ENCODE data around the gene DGKH. TPM values are rescaled to one million over a fixed set of nuclear protein-coding genes. Genes with fewer than 3 reads are reported as not detected.

DGKH gene
- total RNA-seq, 2 donors from 2014 or later = 7.4 to 21.1 TPM

- DNase-seq (ENCODE audit: low spot score) (no peak), ATAC-seq (no peak)
- no peaks in the 10 kb centered on the region for H3K36me3 Mint-ChIP-seq
- peaks cover 4 to 7% of the 10 kb centered on the region in 2 donors for H3K4me1 Mint-ChIP-seq (ENCODE audit: low read depth in 2 of 2)
- no peak overlapping the region for H3K4me3 Mint-ChIP-seq
- no peaks in the 10 kb centered on the region for H3K9me3 Mint-ChIP-seq
- H3K27me3 Mint-ChIP-seq = peaks cover 5 to 9% of the 10 kb centered on the region in 2 donors
- H3K27ac Mint-ChIP-seq = no peak overlapping the region
These were observed 53.6 kb downstream of the DGKH start for GRCh38 chr13:42101821-42102585.

- Mint-ChIP-seq H3K9me3 (no peaks in the 10 kb centered on the region), H3K27ac (no peak overlapping the region), H3K4me1 (ENCODE audit: low read depth in 2 of 2) (peaks cover 4 to 7% of the 10 kb centered on the region in 2 donors), H3K4me3 (no peak overlapping the region), H3K27me3 (peaks cover 0 to 5% of the 10 kb centered on the region in 2 donors), H3K36me3 (no peaks in the 10 kb centered on the region)
- ATAC-seq = no peak
- no peak for DNase-seq (ENCODE audit: low spot score)
These were observed 54.8 kb downstream of the DGKH start for GRCh38 chr13:42102961-42103865.

GRCh38 chr13:42106998-42107397 is 58.5 kb downstream of the DGKH start:
- Mint-ChIP-seq H3K27ac (peak overlapping the region in 1 of 2 donors; percentile 17), H3K4me1 (ENCODE audit: low read depth in 2 of 2) (peaks cover 4 to 8% of the 10 kb centered on the region in 2 donors), H3K9me3 (no peaks in the 10 kb centered on the region), H3K4me3 (no peak overlapping the region), H3K36me3 (no peaks in the 10 kb centered on the region), H3K27me3 (peaks cover 0 to 2% of the 10 kb centered on the region in 2 donors)
- ATAC-seq (peak in 1 of 2 donors; percentile 36), DNase-seq (ENCODE audit: low spot score) (no peak)

GRCh38 chr13:42107421-42107820 is 59.0 kb downstream of the DGKH start:
- Mint-ChIP-seq H3K4me1 (ENCODE audit: low read depth in 2 of 2) (peaks cover 4 to 8% of the 10 kb centered on the region in 2 donors), H3K27ac (peak overlapping the region in 1 of 2 donors; percentile 17), H3K4me3 (no peak overlapping the region), H3K36me3 (no peaks in the 10 kb centered on the region), H3K27me3 (peaks cover 0 to 2% of the 10 kb centered on the region in 2 donors), H3K9me3 (no peaks in the 10 kb centered on the region)
- ATAC-seq (no peak), DNase-seq (ENCODE audit: low spot score) (no peak)

- Mint-ChIP-seq H3K9me3 (no peaks in the 10 kb centered on the region), H3K27me3 (peaks cover 0 to 2% of the 10 kb centered on the region in 2 donors), H3K4me1 (ENCODE audit: low read depth in 2 of 2) (peaks cover 4 to 8% of the 10 kb centered on the region in 2 donors), H3K27ac (no peak overlapping the region), H3K36me3 (no peaks in the 10 kb centered on the region), H3K4me3 (no peak overlapping the region)
- ATAC-seq (no peak), DNase-seq (ENCODE audit: low spot score) (no peak)
These were observed 59.8 kb downstream of the DGKH start for GRCh38 chr13:42108217-42108616.

- Mint-ChIP-seq H3K36me3 (no peaks in the 10 kb centered on the region), H3K9me3 (no peaks in the 10 kb centered on the region), H3K27me3 (peaks cover 0 to 5% of the 10 kb centered on the region in 2 donors), H3K4me1 (ENCODE audit: low read depth in 2 of 2) (peaks cover 4 to 8% of the 10 kb centered on the region in 2 donors), H3K27ac (no peak overlapping the region), H3K4me3 (no peak overlapping the region)
- no peak for ATAC-seq
- no peak for DNase-seq (ENCODE audit: low spot score)
These were observed 61.5 kb downstream of the DGKH start for GRCh38 chr13:42109957-42110356.

- H3K27me3 Mint-ChIP-seq = peaks cover 6 to 8% of the 10 kb centered on the region in 2 donors
- no peak overlapping the region for H3K4me3 Mint-ChIP-seq
- H3K9me3 Mint-ChIP-seq = no peaks in the 10 kb centered on the region
- peak in 1 of 2 donors; percentile 52 for ATAC-seq
- peaks cover 4 to 8% of the 10 kb centered on the region in 2 donors for H3K4me1 Mint-ChIP-seq (ENCODE audit: low read depth in 2 of 2)
- no peak for DNase-seq (ENCODE audit: low spot score)
- H3K27ac Mint-ChIP-seq = no peak overlapping the region
- no peaks in the 10 kb centered on the region for H3K36me3 Mint-ChIP-seq
These were observed 62.1 kb downstream of the DGKH start for GRCh38 chr13:42110410-42111155.

- Mint-ChIP-seq H3K4me3 (no peak overlapping the region), H3K4me1 (ENCODE audit: low read depth in 2 of 2) (peaks cover 4 to 8% of the 10 kb centered on the region in 2 donors), H3K36me3 (no peaks in the 10 kb centered on the region), H3K27me3 (peaks cover 10% of the 10 kb centered on the region in 2 donors), H3K27ac (no peak overlapping the region), H3K9me3 (no peaks in the 10 kb centered on the region)
- ATAC-seq = no peak
- no peak for DNase-seq (ENCODE audit: low spot score)
These were observed 64.4 kb downstream of the DGKH start for GRCh38 chr13:42112864-42113263.

- peaks cover 10% of the 10 kb centered on the region in 2 donors for H3K27me3 Mint-ChIP-seq
- no peak overlapping the region for H3K4me3 Mint-ChIP-seq
- no peaks in the 10 kb centered on the region for H3K36me3 Mint-ChIP-seq
- no peaks in the 10 kb centered on the region for H3K9me3 Mint-ChIP-seq
- no peak for DNase-seq (ENCODE audit: low spot score)
- ATAC-seq = no peak
- no peak overlapping the region for H3K27ac Mint-ChIP-seq
- peaks cover 4 to 8% of the 10 kb centered on the region in 2 donors for H3K4me1 Mint-ChIP-seq (ENCODE audit: low read depth in 2 of 2)
These were observed 65.0 kb downstream of the DGKH start for GRCh38 chr13:42113478-42113877.

GRCh38 chr13:42114278-42114677 is 65.8 kb downstream of the DGKH start:
- no peak overlapping the region for H3K4me3 Mint-ChIP-seq
- no peaks in the 10 kb centered on the region for H3K9me3 Mint-ChIP-seq
- H3K36me3 Mint-ChIP-seq = no peaks in the 10 kb centered on the region
- no peak overlapping the region for H3K27ac Mint-ChIP-seq
- no peak for DNase-seq (ENCODE audit: low spot score)
- peaks cover 8 to 10% of the 10 kb centered on the region in 2 donors for H3K27me3 Mint-ChIP-seq
- H3K4me1 Mint-ChIP-seq (ENCODE audit: low read depth in 2 of 2) = peaks cover 4 to 8% of the 10 kb centered on the region in 2 donors
- ATAC-seq = no peak

- Mint-ChIP-seq H3K36me3 (no peaks in the 10 kb centered on the region), H3K4me3 (no peak overlapping the region), H3K27me3 (peaks cover 8 to 10% of the 10 kb centered on the region in 2 donors), H3K9me3 (no peaks in the 10 kb centered on the region), H3K27ac (no peak overlapping the region), H3K4me1 (ENCODE audit: low read depth in 2 of 2) (peaks cover 4 to 8% of the 10 kb centered on the region in 2 donors)
- ATAC-seq (no peak), DNase-seq (ENCODE audit: low spot score) (no peak)
These were observed 66.5 kb downstream of the DGKH start for GRCh38 chr13:42114912-42115311.

GRCh38 chr13:42116225-42116624 is 67.8 kb downstream of the DGKH start:
- H3K36me3 Mint-ChIP-seq = no peaks in the 10 kb centered on the region
- H3K4me1 Mint-ChIP-seq (ENCODE audit: low read depth in 2 of 2) = no peaks in the 10 kb centered on the region
- H3K4me3 Mint-ChIP-seq = no peak overlapping the region
- H3K9me3 Mint-ChIP-seq = no peaks in the 10 kb centered on the region
- ATAC-seq (no peak), DNase-seq (ENCODE audit: low spot score) (no peak)
- no peak overlapping the region for H3K27ac Mint-ChIP-seq
- H3K27me3 Mint-ChIP-seq = peaks cover 8 to 10% of the 10 kb centered on the region in 2 donors

- DNase-seq (ENCODE audit: low spot score) (no peak), ATAC-seq (no peak)
These were observed 70.6 kb downstream of the DGKH start for GRCh38 chr13:42119041-42119440.

More at GRCh38 chr13:42119041-42119440, 70.6 kb downstream of the DGKH start:
- Mint-ChIP-seq H3K36me3 (no peaks in the 10 kb centered on the region), H3K4me3 (no peak overlapping the region), H3K27me3 (peaks cover 4 to 10% of the 10 kb centered on the region in 2 donors), H3K27ac (no peak overlapping the region), H3K9me3 (no peaks in the 10 kb centered on the region), H3K4me1 (ENCODE audit: low read depth in 2 of 2) (no peaks in the 10 kb centered on the region)
